Measurements from ENCODE around the gene ZBTB17.

GRCh38 chr1:15923241-15923640 is 52.7 kb downstream of the ZBTB17 start:
- TF ChIP-seq, protein P1, sequence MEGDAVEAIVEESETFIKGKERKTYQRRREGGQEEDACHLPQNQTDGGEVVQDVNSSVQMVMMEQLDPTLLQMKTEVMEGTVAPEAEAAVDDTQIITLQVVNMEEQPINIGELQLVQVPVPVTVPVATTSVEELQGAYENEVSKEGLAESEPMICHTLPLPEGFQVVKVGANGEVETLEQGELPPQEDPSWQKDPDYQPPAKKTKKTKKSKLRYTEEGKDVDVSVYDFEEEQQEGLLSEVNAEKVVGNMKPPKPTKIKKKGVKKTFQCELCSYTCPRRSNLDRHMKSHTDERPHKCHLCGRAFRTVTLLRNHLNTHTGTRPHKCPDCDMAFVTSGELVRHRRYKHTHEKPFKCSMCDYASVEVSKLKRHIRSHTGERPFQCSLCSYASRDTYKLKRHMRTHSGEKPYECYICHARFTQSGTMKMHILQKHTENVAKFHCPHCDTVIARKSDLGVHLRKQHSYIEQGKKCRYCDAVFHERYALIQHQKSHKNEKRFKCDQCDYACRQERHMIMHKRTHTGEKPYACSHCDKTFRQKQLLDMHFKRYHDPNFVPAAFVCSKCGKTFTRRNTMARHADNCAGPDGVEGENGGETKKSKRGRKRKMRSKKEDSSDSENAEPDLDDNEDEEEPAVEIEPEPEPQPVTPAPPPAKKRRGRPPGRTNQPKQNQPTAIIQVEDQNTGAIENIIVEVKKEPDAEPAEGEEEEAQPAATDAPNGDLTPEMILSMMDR (conservative IDR thresholded peaks at IDR 0.05; ENCODE audit: low read length) = no peak
- TF ChIP-seq EZH2phosphoT487 (IDR thresholded peaks at IDR 0.05; ENCODE audit: borderline replicate concordance, low read depth, low read length) = no peak

Measured in OCI-LY7 (cell line).